SK-N-SH (cell line): ENCODE measurements around the gene CATSPERD. TPM values are rescaled to one million over a fixed set of nuclear protein-coding genes. Genes with fewer than 3 reads are reported as not detected.
A peak's percentile ranks its signal among the peaks of the same experiment; 100 is the strongest.

Experiments used
- CTCF ChIA-PET: fragments of 300-600, 350-600 bp; formaldehyde crosslinking; extraction: SDS; loops from one replicate; lab custom pipeline; 2021; lab: Yijun Ruan, JAX
- POLR2A ChIA-PET: fragments of 350-600 bp; sonication (Branson Sonifier 250); formaldehyde crosslinking; extraction: SDS; loops from one replicate; lab custom pipeline; 2020; ENCODE audit warnings: antibody characterized with exemption, inconsistent platforms; lab: Yijun Ruan, JAX
- DNase-seq: peaks from one replicate; pipeline ENCODE4 v3.0.0; 2012
- H2AFZ ChIP-seq: fragments of 200-600 bp; sonication (generic); 2 replicates; pipeline ENCODE4 v1.8.1; 2016; ENCODE audit warnings: antibody characterized with exemption, mild to moderate bottlenecking, low read depth
- H3F3A ChIP-seq: fragments of 200-600 bp; sonication (generic); replicated peaks from 2 replicates; pipeline ENCODE3; 2016; ENCODE audit warnings: antibody characterized with exemption, mild to moderate bottlenecking; ENCODE audit not compliant: insufficient read depth
- H3K27ac ChIP-seq, 2 experiments: fragments of 200-500 bp in 1 of 2; fragments of 200-600 bp in 1 of 2; sonication (Bioruptor generic) in 1 of 2; sonication (generic), shearing (Covaris generic) in 1 of 2; 2 replicates each; pipeline versions ENCODE4 v1.5.1 to v1.6.1; 2014 to 2016; ENCODE audit warnings: low read depth in 2 of 2, inconsistent platforms in 1 of 2, low read length in 1 of 2, mild to moderate bottlenecking in 1 of 2, mixed read lengths in 1 of 2
- H3K27me3 ChIP-seq: fragments of 200-600 bp; sonication (generic), shearing (Covaris generic); 2 replicates; pipeline ENCODE4 v1.6.1; 2016; ENCODE audit warnings: mixed run types; ENCODE audit not compliant: insufficient read depth
- H3K36me3 ChIP-seq, 2 experiments: fragments of 200-500 bp in 1 of 2; fragments of 200-600 bp in 1 of 2; sonication (Bioruptor generic) in 1 of 2; sonication (generic) in 1 of 2; replicated peaks in 1 of 2; 2 replicates each; pipeline versions ENCODE3 to v1.5.1; 2014 to 2016; ENCODE audit warnings: low read length in 1 of 2, mild to moderate bottlenecking in 1 of 2; ENCODE audit not compliant: insufficient read depth in 2 of 2, control insufficient read depth in 1 of 2
- H3K4me1 ChIP-seq, 2 experiments: fragments of 200-500 bp in 1 of 2; fragments of 200-600 bp in 1 of 2; sonication (Bioruptor generic) in 1 of 2; sonication (generic), shearing (Covaris generic) in 1 of 2; 2 replicates each; pipeline versions ENCODE4 v1.5.1 to v1.6.1; 2014 to 2016; ENCODE audit warnings: low read depth in 1 of 2, low read length in 1 of 2, mixed run types in 1 of 2; ENCODE audit not compliant: insufficient read depth in 2 of 2, control insufficient read depth in 1 of 2
- H3K4me2 ChIP-seq: fragments of 200-600 bp; sonication (generic), shearing (Covaris generic); 2 replicates; pipeline ENCODE4 v1.6.1; 2017; ENCODE audit warnings: mixed run types
- H3K4me3 ChIP-seq, 2 experiments: fragments of 200-500 bp in 1 of 2; fragments of 200-600 bp in 1 of 2; sonication (Bioruptor generic) in 1 of 2; sonication (generic), shearing (Covaris generic) in 1 of 2; 2 replicates each; pipeline versions ENCODE4 v1.5.1 to v1.8.1; 2014 to 2016; ENCODE audit warnings: low read depth in 2 of 2, inconsistent platforms in 1 of 2, low read length in 1 of 2, mild to moderate bottlenecking in 1 of 2, mixed read lengths in 1 of 2, moderate library complexity in 1 of 2
- H3K79me2 ChIP-seq: fragments of 200-600 bp; sonication (generic); 2 replicates; pipeline ENCODE4 v1.8.1; 2017; ENCODE audit warnings: mild to moderate bottlenecking; ENCODE audit not compliant: insufficient read depth
- H3K9ac ChIP-seq: fragments of 200-600 bp; sonication (generic); 2 replicates; pipeline ENCODE4 v1.6.1; 2017; ENCODE audit warnings: mixed run types
- H3K9me2 ChIP-seq: fragments of 200-600 bp; sonication (generic); 2 replicates; pipeline ENCODE4 v1.6.1; 2017; ENCODE audit warnings: mixed run types
- H3K9me3 ChIP-seq: fragments of 200-600 bp; sonication (generic); 2 replicates; pipeline ENCODE4 v1.6.1; 2017; ENCODE audit warnings: mixed run types, mild to moderate bottlenecking, moderate library complexity
- H4K20me1 ChIP-seq: fragments of 200-600 bp; sonication (generic); 2 replicates; pipeline ENCODE4 v1.6.1; 2017; ENCODE audit warnings: mild to moderate bottlenecking, mixed run types; ENCODE audit not compliant: insufficient read depth
- CTCF ChIP-seq: fragments of 200-600 bp; sonication (generic); IDR thresholded peaks from 2 replicates; pipeline ENCODE4 v1.6.1; 2017; ENCODE audit warnings: antibody characterized with exemption, mild to moderate bottlenecking, moderate library complexity
- EP300 ChIP-seq, 2 experiments: IDR thresholded peaks; 2 replicates each; pipeline versions ENCODE4 v1.4.0 to v1.6.1; 2012; ENCODE audit warnings: borderline replicate concordance in 1 of 2, low read depth in 1 of 2, low read length in 1 of 2
- FOSL2 ChIP-seq: IDR thresholded peaks from 2 replicates; pipeline ENCODE4 v1.4.0; 2012; ENCODE audit warnings: low read depth, mild to moderate bottlenecking, moderate library complexity, borderline replicate concordance
- FOXM1 ChIP-seq: IDR thresholded peaks from 2 replicates; pipeline ENCODE4 v1.4.0; 2012; ENCODE audit warnings: low read depth, mild to moderate bottlenecking
- GATA2 ChIP-seq: sonication (generic); formaldehyde crosslinking; IDR thresholded peaks from 2 replicates; pipeline ENCODE4 v1.5.0; 2020; ENCODE audit warnings: mild to moderate bottlenecking, missing genetic modification reagents
- IRF3 ChIP-seq: fragments of 150-350 bp; IDR thresholded peaks from 2 replicates; pipeline ENCODE4 v1.6.1; 2016; ENCODE audit warnings: mild to moderate bottlenecking, low read depth, low read length
- MAX ChIP-seq: IDR thresholded peaks from 2 replicates; pipeline ENCODE4 v1.4.0; 2012; ENCODE audit warnings: low read depth
- NRF1 ChIP-seq: IDR thresholded peaks from 2 replicates; pipeline ENCODE4 v1.6.1; 2012; ENCODE audit warnings: low read depth, mild to moderate bottlenecking, low read length
- REST ChIP-seq: IDR thresholded peaks from 2 replicates; pipeline ENCODE4 v1.6.1; 2012; ENCODE audit warnings: mild to moderate bottlenecking, low read depth, low read length, moderate library complexity
- SIN3A ChIP-seq: IDR thresholded peaks from 2 replicates; pipeline ENCODE4 v1.6.1; 2012; ENCODE audit warnings: low read depth, mild to moderate bottlenecking, low read length, moderate library complexity, borderline replicate concordance
- YY1 ChIP-seq: IDR thresholded peaks from 2 replicates; pipeline ENCODE4 v1.4.0; 2012; ENCODE audit warnings: low read depth, mild to moderate bottlenecking
- WGBS: methylation state at CpG from one replicate; pipeline ENCODE4 v1.1.6; 2017; ENCODE audit warnings: low lambda C conversion rate; 5-methylcytosine and 5-hydroxymethylcytosine counted together
- polyA plus RNA-seq, 3 experiments: library from polyadenylated mRNA; depleted of rRNA; stranded (reverse); fragments of >200 nt; gene quantifications; 2 replicates each; pipeline ENCODE4 v1.2.3, GENCODE V29; 2012

Gene CATSPERD
- polyA plus RNA-seq, 1 of the 3 experiments (the other 2 are of a cell fraction): not detected

- TF ChIP-seq REST: 0 out of 2 replicates have a peak, but pooled peaks have one; percentile 9
- peak; percentile 60; the same call in 1 of the 2 replicates for TF ChIP-seq YY1
- TF ChIP-seq, all 33 proteins: peak for 15
These were observed 70.4 kb downstream of the CATSPERD start, which contains the start of gene DUS3L (continued) for GRCh38 chr19:5790559-5791520.

GRCh38 chr19:5792224-5792623 lies 71.8 kb downstream of the CATSPERD start:
- peaks cover 8% of the 10 kb centered on the region; the same call in 1 of the 2 replicates for H3K79me2 ChIP-seq
- no peak overlapping the region for H2AFZ ChIP-seq
- H3K9me2 ChIP-seq: no peaks in the 10 kb centered on the region
- POLR2A ChIA-PET: no interaction called here
- H3K36me3 ChIP-seq: peaks cover 0 to 26% of the 10 kb centered on the region in 2 experiments
- H3K27me3 ChIP-seq: no peaks in the 10 kb centered on the region
- no peak overlapping the region for H3K4me2 ChIP-seq
- H4K20me1 ChIP-seq: 0 out of 2 replicates have a peak, but pooled peaks cover 5% of the 10 kb centered on the region
- no peaks in the 10 kb centered on the region for H3K9me3 ChIP-seq
- no peak for TF ChIP-seq FOXM1
- no peak for TF ChIP-seq NRF1
- H3F3A ChIP-seq: no peaks in the 10 kb centered on the region
- H3K27ac ChIP-seq: no peak overlapping the region
- no peak overlapping the region for H3K4me3 ChIP-seq
- CTCF ChIA-PET: interaction anchor here (2.9 to 4.0 kb wide), 2 partner anchors 12 to 230 kb away, joined by 12 to 25 read pairs; partner anchors contain the start of gene NRTN
- WGBS: 93% methylated on average over 18 of the region's 18 CpGs
- no peak overlapping the region for H3K9ac ChIP-seq
- no peak for DNase-seq
- H3K4me1 ChIP-seq: peaks cover 0 to 8% of the 10 kb centered on the region in 2 experiments; a peak in 1 of 4 replicates

GRCh38 chr19:5793188-5793587 lies 72.8 kb downstream of the CATSPERD start:
- H3K4me2 ChIP-seq: no peak overlapping the region
- H3K79me2 ChIP-seq: peaks cover 8% of the 10 kb centered on the region; the same call in 1 of the 2 replicates
- H2AFZ ChIP-seq: no peak overlapping the region
- H3K4me1 ChIP-seq: peaks cover 0 to 11% of the 10 kb centered on the region in 2 experiments; a peak in 1 of 4 replicates
- no peak overlapping the region for H3K4me3 ChIP-seq
- no peak for TF ChIP-seq GATA2
- TF ChIP-seq CTCF: no peak
- no peak for TF ChIP-seq EP300 (IDR thresholded peaks at IDR 0.05; ENCODE audit: borderline replicate concordance in 1 of 2, low read depth in 1 of 2, low read length in 1 of 2)
- TF ChIP-seq SIN3A: no peak
- no peak for TF ChIP-seq MAX
- no peak for TF ChIP-seq FOSL2
- TF ChIP-seq IRF3: no peak
- H4K20me1 ChIP-seq: 0 out of 2 replicates have a peak, but pooled peaks cover 5% of the 10 kb centered on the region
- DNase-seq: no peak
- whole genome bisulfite sequencing: 94% methylated on average over 3 of the region's 3 CpGs
- POLR2A ChIA-PET: no interaction called here
- no peak overlapping the region for H3K9ac ChIP-seq
- no peaks in the 10 kb centered on the region for H3K27me3 ChIP-seq
- peaks cover 0 to 17% of the 10 kb centered on the region in 2 experiments for H3K36me3 ChIP-seq
- no peaks in the 10 kb centered on the region for H3K9me3 ChIP-seq
- no peak overlapping the region for H3K27ac ChIP-seq
- CTCF ChIA-PET: interaction anchor here (0.8 to 4.0 kb wide), 7 partner anchors 9 to 589 kb away, joined by 3 to 25 read pairs (median 10); partner anchors contain the start of gene NRTN
- no peaks in the 10 kb centered on the region for H3F3A ChIP-seq
- H3K9me2 ChIP-seq: no peaks in the 10 kb centered on the region
